Small intestine (tissue), 7 donors: ENCODE measurements around the gene LDB2. TPM values are rescaled to one million over a fixed set of nuclear protein-coding genes. Genes with fewer than 3 reads are reported as not detected.

Experiments
- DNase-seq, 2 donors: peaks; one replicate each; pipeline versions ENCODE4 v3.0.0 to v3.0.0-alpha.2; 2013
- FAIRE-seq: peaks from 2 replicates; lab custom pipeline; 2012; peaks lifted over from hg19 to GRCh38; lab: Jason Lieb, UNC
- H3K27ac ChIP-seq, 3 donors: one replicate each; pipeline ENCODE4 v1.5.1; 2013; ENCODE audit warnings: low read length in 2 of 3, mild to moderate bottlenecking in 2 of 3, control low read depth in 1 of 3, inconsistent platforms in 1 of 3, low read depth in 1 of 3, moderate library complexity in 1 of 3
- H3K27me3 ChIP-seq, 3 donors: one replicate each; pipeline ENCODE4 v1.6.1; 2013; ENCODE audit warnings: low read length in 3 of 3, inconsistent platforms in 1 of 3; ENCODE audit not compliant: control insufficient read depth in 3 of 3, insufficient read depth in 3 of 3
- H3K36me3 ChIP-seq, 3 donors: one replicate each; pipeline ENCODE4 v1.6.1; 2013; ENCODE audit warnings: low read length in 3 of 3, inconsistent platforms in 1 of 3, low read depth in 1 of 3, mild to moderate bottlenecking in 1 of 3, moderate library complexity in 1 of 3; ENCODE audit not compliant: control insufficient read depth in 3 of 3, insufficient read depth in 2 of 3
- H3K4me1 ChIP-seq, 3 donors: one replicate each; pipeline ENCODE4 v1.6.1; 2013; ENCODE audit warnings: low read length in 2 of 3, inconsistent platforms in 1 of 3, low read depth in 1 of 3, mild to moderate bottlenecking in 1 of 3, moderate library complexity in 1 of 3; ENCODE audit not compliant: control insufficient read depth in 3 of 3, insufficient read depth in 2 of 3
- H3K4me3 ChIP-seq, 3 donors: one replicate each; pipeline ENCODE4 v1.5.1; 2013; ENCODE audit warnings: low read length in 3 of 3, control low read depth in 1 of 3, inconsistent platforms in 1 of 3, low read depth in 1 of 3, mild to moderate bottlenecking in 1 of 3, moderate library complexity in 1 of 3
- H3K9me3 ChIP-seq, 2 donors: one replicate each; pipeline ENCODE4 v1.6.1; 2013; ENCODE audit warnings: low read depth in 1 of 2, low read length in 1 of 2; ENCODE audit not compliant: control insufficient read depth in 2 of 2, insufficient read depth in 1 of 2
- WGBS, 3 donors: extraction: QIAGEN DNeasy Blood & Tissue Kit; methylation state at CpG; one replicate each; pipeline ENCODE4 v1.1.7; 2013; 5-methylcytosine and 5-hydroxymethylcytosine counted together
- polyA plus RNA-seq, 4 donors: library from polyadenylated mRNA; stranded (reverse) in 3 of 4; unstranded in 1 of 4; fragments of 200-250 nt in 3 of 4; fragments of 120-200 nt in 1 of 4; gene quantifications; one replicate each; pipeline versions ENCODE4 v1.2.1 to v1.2.3, GENCODE V29; 2013
- donor health status: healthy with polysubstance abuse.
- donor health status: control.
- donor health status: control.
- donor health status: Bipolar disorder and iron deficiency.
- donor health status: healthy.

LDB2 gene
- polyA plus RNA-seq, 4 donors, result 1.1 to 19.2 (median 6.6) TPM

GRCh38 chr4:16830081-16830480, 68.4 kb downstream of the LDB2 start:
- FAIRE-seq (no peak), DNase-seq (no peak)
- Histone ChIP-seq H3K36me3 (no peaks in the 10 kb centered on the region), H3K4me3 (no peak overlapping the region), H3K9me3 (no peaks in the 10 kb centered on the region), H3K4me1 (peaks cover 0 to 3% (median 0%) of the 10 kb centered on the region in 3 donors), H3K27ac (no peak overlapping the region), H3K27me3 (no peaks in the 10 kb centered on the region)
- 83 to 91% (median 87%) methylated on average over 3 of the region's 3 CpGs for WGBS, 3 donors

- 71 to 78% (median 74%) methylated on average over 12 of the region's 12 CpGs for WGBS, 3 donors
These were observed 70.4 kb downstream of the LDB2 start for GRCh38 chr4:16827794-16828724.

GRCh38 chr4:16827045-16827444, 71.4 kb downstream of the LDB2 start:
- no peak overlapping the region for H3K27ac ChIP-seq
- peaks cover 0 to 3% (median 0%) of the 10 kb centered on the region in 3 donors for H3K4me1 ChIP-seq
- H3K36me3 ChIP-seq, result no peaks in the 10 kb centered on the region
- 46 to 49% (median 47%) methylated on average over 4 of the region's 4 CpGs for WGBS, 3 donors
- H3K4me3 ChIP-seq, result no peak overlapping the region
- H3K9me3 ChIP-seq, result no peaks in the 10 kb centered on the region
- FAIRE-seq (no peak), DNase-seq (no peak)
- H3K27me3 ChIP-seq, result no peaks in the 10 kb centered on the region

More at GRCh38 chr4:16827794-16828724, 70.4 kb downstream of the LDB2 start:
- H3K4me3 ChIP-seq, result no peak overlapping the region
- H3K27ac ChIP-seq, result peak overlapping the region in 1 of 3 donors; percentile 11
- no peak for DNase-seq
- H3K9me3 ChIP-seq, result no peaks in the 10 kb centered on the region
- no peaks in the 10 kb centered on the region for H3K36me3 ChIP-seq
- H3K4me1 ChIP-seq, result peaks cover 0 to 3% (median 0%) of the 10 kb centered on the region in 3 donors
- no peaks in the 10 kb centered on the region for H3K27me3 ChIP-seq
- no peak for FAIRE-seq

- WGBS, 3 donors, result 67 to 83% (median 76%) methylated on average over 3 of the region's 3 CpGs
- no peak for FAIRE-seq
These were observed 72.0 kb downstream of the LDB2 start for GRCh38 chr4:16826406-16826910.

GRCh38 chr4:16824278-16824806, 74.1 kb downstream of the LDB2 start:
- H3K4me3 ChIP-seq, result no peak overlapping the region
- WGBS, 3 donors, result 54 to 72% (median 64%) methylated on average over 4 of the region's 4 CpGs
- no peak for FAIRE-seq
- DNase-seq, result no peak
- H3K4me1 ChIP-seq, result peaks cover 0 to 3% (median 0%) of the 10 kb centered on the region in 3 donors
- H3K9me3 ChIP-seq, result no peaks in the 10 kb centered on the region
- no peaks in the 10 kb centered on the region for H3K36me3 ChIP-seq
- H3K27me3 ChIP-seq, result no peaks in the 10 kb centered on the region
- no peak overlapping the region for H3K27ac ChIP-seq

More at GRCh38 chr4:16826406-16826910, 72.0 kb downstream of the LDB2 start:
- H3K4me1 ChIP-seq, result peaks cover 0 to 3% (median 0%) of the 10 kb centered on the region in 3 donors
- no peaks in the 10 kb centered on the region for H3K36me3 ChIP-seq
- H3K27me3 ChIP-seq, result no peaks in the 10 kb centered on the region
- H3K27ac ChIP-seq, result no peak overlapping the region
- no peaks in the 10 kb centered on the region for H3K9me3 ChIP-seq
- no peak overlapping the region for H3K4me3 ChIP-seq
- no peak for DNase-seq

GRCh38 chr4:16820329-16820728, 78.1 kb downstream of the LDB2 start:
- 42 to 51% (median 48%) methylated on average over 6 of the region's 6 CpGs for WGBS, 3 donors
- Histone ChIP-seq H3K9me3 (no peaks in the 10 kb centered on the region), H3K4me3 (no peak overlapping the region), H3K4me1 (no peaks in the 10 kb centered on the region), H3K36me3 (no peaks in the 10 kb centered on the region), H3K27ac (no peak overlapping the region), H3K27me3 (no peaks in the 10 kb centered on the region)
- FAIRE-seq, result no peak
- DNase-seq, result no peak

- no peak overlapping the region for H3K4me3 ChIP-seq
- H3K4me1 ChIP-seq, result no peaks in the 10 kb centered on the region
- H3K27ac ChIP-seq, result no peak overlapping the region
- WGBS, 3 donors, result 80 to 90% (median 86%) methylated on average over 3 of the region's 3 CpGs
- DNase-seq (no peak), FAIRE-seq (no peak)
- H3K36me3 ChIP-seq, result no peaks in the 10 kb centered on the region
- no peaks in the 10 kb centered on the region for H3K9me3 ChIP-seq
- no peaks in the 10 kb centered on the region for H3K27me3 ChIP-seq
These were observed 78.8 kb downstream of the LDB2 start for GRCh38 chr4:16819652-16820051.

- WGBS, 3 donors, result 64 to 91% (median 82%) methylated on average over 3 of the region's 3 CpGs
- FAIRE-seq (no peak), DNase-seq (no peak)
- no peak overlapping the region for H3K4me3 ChIP-seq
- no peak overlapping the region for H3K27ac ChIP-seq
- no peaks in the 10 kb centered on the region for H3K9me3 ChIP-seq
- H3K4me1 ChIP-seq, result no peaks in the 10 kb centered on the region
- H3K27me3 ChIP-seq, result no peaks in the 10 kb centered on the region
- H3K36me3 ChIP-seq, result no peaks in the 10 kb centered on the region
These were observed 80.4 kb downstream of the LDB2 start for GRCh38 chr4:16818005-16818404.
